Measurements from ENCODE around the gene STK17A.

Gene STK17A

DNA sequence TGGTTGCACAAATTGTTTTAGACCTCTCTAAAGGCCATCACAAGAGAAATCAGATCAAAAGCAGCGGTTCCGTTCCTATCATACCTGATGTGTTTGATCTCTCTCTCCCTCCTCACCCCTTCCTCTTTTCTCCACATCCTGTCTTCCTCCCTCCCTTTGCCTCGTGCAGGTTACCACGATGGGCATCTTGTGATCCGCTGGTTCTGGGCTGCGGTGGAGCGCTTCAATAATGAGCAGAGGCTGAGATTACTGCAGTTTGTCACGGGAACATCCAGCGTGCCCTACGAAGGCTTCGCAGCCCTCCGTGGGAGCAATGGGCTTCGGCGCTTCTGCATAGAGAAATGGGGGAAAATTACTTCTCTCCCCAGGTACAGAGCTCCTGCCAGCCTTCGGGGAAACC is 28.5 kb upstream of the STK17A start:
- Histone ChIP-seq H3K27ac (ENCODE audit: low read length) (peak overlapping the region; percentile 96), H3K4me3 (ENCODE audit: low read depth in 1 of 2, low read length in 2 of 2) (peak overlapping the region in 1 of 2 experiments; percentile 26; a peak in 2 of 4 replicates), H3K36me3 (ENCODE audit: insufficient read depth, low read length) (no peaks in the 10 kb centered on the region), H3K27me3 (ENCODE audit: insufficient read depth, low read length, poor library complexity) (no peaks in the 10 kb centered on the region), H4K20me1 (ENCODE audit: insufficient read depth, low read length) (no peaks in the 10 kb centered on the region), H3K9me3 (ENCODE audit: insufficient read depth, low read length, severe bottlenecking) (no peaks in the 10 kb centered on the region), H3K79me2 (ENCODE audit: insufficient read depth, low read length) (no peaks in the 10 kb centered on the region), H3K4me2 (ENCODE audit: insufficient read depth, low read length) (peak overlapping the region; percentile 61), H3K4me1 (ENCODE audit: insufficient read depth, low read length) (peaks cover 65% of the 10 kb centered on the region), H2AFZ (ENCODE audit: low read depth, low read length) (peak overlapping the region; percentile 3; the same call in 1 of the 2 replicates), H3K9ac (ENCODE audit: low read depth, low read length) (peak overlapping the region; percentile 55)
- ATAC-seq (ENCODE audit: insufficient read depth, low read depth) (peak; percentile 83), DNase-seq (peak; percentile 90)
- no peak for TF ChIP-seq EZH2 (IDR thresholded peaks at IDR 0.05; ENCODE audit: borderline replicate concordance, low read depth, low read length, severe bottlenecking)
- TF ChIP-seq CTCF (IDR thresholded peaks at IDR 0.05; ENCODE audit: borderline replicate concordance, extremely low read depth, low read length, poor library complexity, severe bottlenecking): no peak

- no peak overlapping the region for H3K4me3 ChIP-seq (ENCODE audit: low read depth in 1 of 2, low read length in 2 of 2)
- no peak overlapping the region for H3K4me2 ChIP-seq (ENCODE audit: insufficient read depth, low read length)
- ATAC-seq (ENCODE audit: insufficient read depth, low read depth) (no peak), DNase-seq (no peak)
- H3K79me2 ChIP-seq (ENCODE audit: insufficient read depth, low read length): no peaks in the 10 kb centered on the region
- peaks cover 60% of the 10 kb centered on the region for H3K4me1 ChIP-seq (ENCODE audit: insufficient read depth, low read length)
- H3K9ac ChIP-seq (ENCODE audit: low read depth, low read length): no peak overlapping the region
- H3K9me3 ChIP-seq (ENCODE audit: insufficient read depth, low read length, severe bottlenecking): no peaks in the 10 kb centered on the region
- no peak overlapping the region for H2AFZ ChIP-seq (ENCODE audit: low read depth, low read length)
- H3K27me3 ChIP-seq (ENCODE audit: insufficient read depth, low read length, poor library complexity): no peaks in the 10 kb centered on the region
- no peak for TF ChIP-seq EZH2 (IDR thresholded peaks at IDR 0.05; ENCODE audit: borderline replicate concordance, low read depth, low read length, severe bottlenecking)
- no peaks in the 10 kb centered on the region for H4K20me1 ChIP-seq (ENCODE audit: insufficient read depth, low read length)
- no peaks in the 10 kb centered on the region for H3K36me3 ChIP-seq (ENCODE audit: insufficient read depth, low read length)
- H3K27ac ChIP-seq (ENCODE audit: low read length): peak overlapping the region; percentile 62
Observed at GRCh38 chr7:43557831-43558495, 24.9 kb upstream of the STK17A start.

- DNase-seq (no peak), ATAC-seq (ENCODE audit: insufficient read depth, low read depth) (no peak)
- H3K9ac ChIP-seq (ENCODE audit: low read depth, low read length): no peak overlapping the region
- H3K9me3 ChIP-seq (ENCODE audit: insufficient read depth, low read length, severe bottlenecking): no peaks in the 10 kb centered on the region
- no peaks in the 10 kb centered on the region for H3K27me3 ChIP-seq (ENCODE audit: insufficient read depth, low read length, poor library complexity)
- no peak overlapping the region for H3K4me2 ChIP-seq (ENCODE audit: insufficient read depth, low read length)
- H3K4me3 ChIP-seq (ENCODE audit: low read depth in 1 of 2, low read length in 2 of 2): no peak overlapping the region
- no peak overlapping the region for H3K27ac ChIP-seq (ENCODE audit: low read length)
- H2AFZ ChIP-seq (ENCODE audit: low read depth, low read length): no peak overlapping the region
- no peaks in the 10 kb centered on the region for H4K20me1 ChIP-seq (ENCODE audit: insufficient read depth, low read length)
- no peaks in the 10 kb centered on the region for H3K36me3 ChIP-seq (ENCODE audit: insufficient read depth, low read length)
- TF ChIP-seq EZH2 (IDR thresholded peaks at IDR 0.05; ENCODE audit: borderline replicate concordance, low read depth, low read length, severe bottlenecking) (no peak), CTCF (IDR thresholded peaks at IDR 0.05; ENCODE audit: borderline replicate concordance, extremely low read depth, low read length, poor library complexity, severe bottlenecking) (no peak)
- H3K79me2 ChIP-seq (ENCODE audit: insufficient read depth, low read length): no peaks in the 10 kb centered on the region
- H3K4me1 ChIP-seq (ENCODE audit: insufficient read depth, low read length): peaks cover 47% of the 10 kb centered on the region
Observed at GRCh38 chr7:43559171-43559945, 23.6 kb upstream of the STK17A start.

- no peaks in the 10 kb centered on the region for H4K20me1 ChIP-seq (ENCODE audit: insufficient read depth, low read length)
- ATAC-seq (ENCODE audit: insufficient read depth, low read depth) (no peak), DNase-seq (no peak)
- H3K4me3 ChIP-seq (ENCODE audit: low read depth in 1 of 2, low read length in 2 of 2): no peak overlapping the region
- H3K4me1 ChIP-seq (ENCODE audit: insufficient read depth, low read length): peaks cover 41% of the 10 kb centered on the region
- H3K9ac ChIP-seq (ENCODE audit: low read depth, low read length): no peak overlapping the region
- H3K79me2 ChIP-seq (ENCODE audit: insufficient read depth, low read length): no peaks in the 10 kb centered on the region
- H3K4me2 ChIP-seq (ENCODE audit: insufficient read depth, low read length): no peak overlapping the region
- H3K27ac ChIP-seq (ENCODE audit: low read length): no peak overlapping the region
- H3K9me3 ChIP-seq (ENCODE audit: insufficient read depth, low read length, severe bottlenecking): no peaks in the 10 kb centered on the region
- no peaks in the 10 kb centered on the region for H3K36me3 ChIP-seq (ENCODE audit: insufficient read depth, low read length)
- no peak overlapping the region for H2AFZ ChIP-seq (ENCODE audit: low read depth, low read length)
- no peaks in the 10 kb centered on the region for H3K27me3 ChIP-seq (ENCODE audit: insufficient read depth, low read length, poor library complexity)
- TF ChIP-seq CTCF (IDR thresholded peaks at IDR 0.05; ENCODE audit: borderline replicate concordance, extremely low read depth, low read length, poor library complexity, severe bottlenecking) (no peak), EZH2 (IDR thresholded peaks at IDR 0.05; ENCODE audit: borderline replicate concordance, low read depth, low read length, severe bottlenecking) (no peak)
Observed at GRCh38 chr7:43559946-43560335, 23.0 kb upstream of the STK17A start.
